ENCODE data around the gene KIR3DL1.
"Not testable (repeated sequence)": the region's sequence is repeated elsewhere in the genome, so short reads cannot be mapped to it uniquely, and the experiment has no call there.

- TF ChIP-seq EP300, POLR2A, CTCF, POLR2AphosphoS5 (IDR thresholded peaks at IDR 0.05): not testable (repeated sequence)
Measured at GRCh38 chr19:54769646-54770045, 46.6 kb upstream of the KIR3DL1 start, which contains the start of gene KIR2DL1.
